DOHH2 (cell line): ENCODE results near the gene LSAMP.

Source experiments
- H3F3A ChIP-seq: fragments of 200-600 bp; sonication (generic), shearing (Covaris generic); 2 replicates; pipeline ENCODE4 v1.6.0; 2016; ENCODE audit warnings: antibody characterized with exemption, mild to moderate bottlenecking; ENCODE audit not compliant: control insufficient read depth, insufficient read depth
- H3K27ac ChIP-seq: fragments of 200-600 bp; sonication (generic); 2 replicates; pipeline ENCODE4 v1.5.1; 2014; ENCODE audit warnings: low read depth, mild to moderate bottlenecking, low read length, moderate library complexity
- H3K27me3 ChIP-seq: fragments of 200-600 bp; sonication (generic); 2 replicates; pipeline ENCODE4 v1.6.1; 2014; ENCODE audit warnings: mild to moderate bottlenecking, low read length, mixed read lengths; ENCODE audit not compliant: control insufficient read depth
- H3K36me3 ChIP-seq: fragments of 200-600 bp; sonication (generic); 2 replicates; pipeline ENCODE4 v1.6.1; 2014; ENCODE audit warnings: mild to moderate bottlenecking, low read length, moderate library complexity, mixed read lengths; ENCODE audit not compliant: control insufficient read depth
- H3K4me1 ChIP-seq: fragments of 200-600 bp; sonication (generic); 2 replicates; pipeline ENCODE4 v1.6.1; 2014; ENCODE audit warnings: mild to moderate bottlenecking, low read length, mixed read lengths; ENCODE audit not compliant: control insufficient read depth
- H3K4me2 ChIP-seq: fragments of 200-600 bp; sonication (generic); 2 replicates; pipeline ENCODE4 v1.6.0; 2014; ENCODE audit warnings: mild to moderate bottlenecking, low read length, moderate library complexity
- H3K4me3 ChIP-seq: fragments of 200-600 bp; sonication (generic); 2 replicates; pipeline ENCODE4 v1.5.1; 2014; ENCODE audit warnings: mild to moderate bottlenecking, low read length, mixed read lengths
- H3K79me2 ChIP-seq: fragments of 200-600 bp; sonication (generic); 2 replicates; pipeline ENCODE4 v1.6.1; 2014; ENCODE audit warnings: mild to moderate bottlenecking, low read length, mixed read lengths; ENCODE audit not compliant: control insufficient read depth
- H3K9me2 ChIP-seq: fragments of 200-600 bp; sonication (generic); replicated peaks from 2 replicates; pipeline ENCODE4 v1.6.1; 2014; ENCODE audit warnings: mild to moderate bottlenecking, low read length, mixed read lengths; ENCODE audit not compliant: control insufficient read depth
- H3K9me3 ChIP-seq: fragments of 200-600 bp; sonication (generic); 2 replicates; pipeline ENCODE4 v1.6.1; 2014; ENCODE audit warnings: antibody characterized with exemption, low read length, mixed read lengths; ENCODE audit not compliant: control insufficient read depth, insufficient read depth
- H4K20me1 ChIP-seq: fragments of 200-600 bp; sonication (generic); 2 replicates; pipeline ENCODE4 v1.6.0; 2014; ENCODE audit warnings: low read depth, mild to moderate bottlenecking, antibody characterized with exemption, low read length, moderate library complexity; ENCODE audit not compliant: control insufficient read depth, insufficient read depth
- EZH2phosphoT487 ChIP-seq: fragments of 200-600 bp; sonication (generic); IDR thresholded peaks from 2 replicates; pipeline ENCODE4 v1.6.1; 2017; ENCODE audit warnings: borderline replicate concordance, mild to moderate bottlenecking, antibody characterized with exemption, low read length, moderate library complexity, mixed read lengths
- TF ChIP-seq, protein P1 (sequence below): fragments of 200-600 bp; sonication (generic); IDR thresholded peaks from one replicate; pipeline ENCODE4 v1.5.1; 2014; ENCODE audit warnings: antibody characterized with exemption, mild to moderate bottlenecking, low read depth, low read length; ENCODE audit not compliant: poor library complexity, severe bottlenecking

LSAMP gene

DNA sequence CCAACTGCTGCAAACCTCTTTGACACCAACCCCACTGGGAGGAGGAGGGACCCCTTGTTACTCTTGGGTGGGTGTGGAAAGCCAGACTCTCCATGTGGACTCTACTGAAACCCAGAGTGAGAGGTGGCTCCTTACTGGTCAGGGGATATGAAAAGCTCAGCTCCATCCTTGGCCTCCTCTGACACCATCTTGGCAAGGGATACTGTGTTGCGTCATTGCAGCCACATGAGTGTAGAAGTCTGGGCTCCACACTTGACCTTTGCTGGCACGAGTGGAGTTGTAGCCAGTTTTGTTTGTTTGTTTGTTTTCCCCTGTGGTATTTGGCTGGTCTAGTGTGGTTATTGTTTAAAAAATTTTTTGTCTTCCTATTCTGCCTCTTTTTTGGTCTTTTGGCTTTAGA, 532.9 kb downstream of the LSAMP start:
- Histone ChIP-seq H3K4me1 (no peaks in the 10 kb centered on the region), H3K9me2 (no peaks in the 10 kb centered on the region), H3K4me3 (no peak overlapping the region), H3K27me3 (no peaks in the 10 kb centered on the region), H3F3A (no peaks in the 10 kb centered on the region), H3K4me2 (no peak overlapping the region), H4K20me1 (no peaks in the 10 kb centered on the region), H3K27ac (no peak overlapping the region), H3K9me3 (no peaks in the 10 kb centered on the region), H3K79me2 (no peaks in the 10 kb centered on the region), H3K36me3 (no peaks in the 10 kb centered on the region)
- TF ChIP-seq, protein P1, sequence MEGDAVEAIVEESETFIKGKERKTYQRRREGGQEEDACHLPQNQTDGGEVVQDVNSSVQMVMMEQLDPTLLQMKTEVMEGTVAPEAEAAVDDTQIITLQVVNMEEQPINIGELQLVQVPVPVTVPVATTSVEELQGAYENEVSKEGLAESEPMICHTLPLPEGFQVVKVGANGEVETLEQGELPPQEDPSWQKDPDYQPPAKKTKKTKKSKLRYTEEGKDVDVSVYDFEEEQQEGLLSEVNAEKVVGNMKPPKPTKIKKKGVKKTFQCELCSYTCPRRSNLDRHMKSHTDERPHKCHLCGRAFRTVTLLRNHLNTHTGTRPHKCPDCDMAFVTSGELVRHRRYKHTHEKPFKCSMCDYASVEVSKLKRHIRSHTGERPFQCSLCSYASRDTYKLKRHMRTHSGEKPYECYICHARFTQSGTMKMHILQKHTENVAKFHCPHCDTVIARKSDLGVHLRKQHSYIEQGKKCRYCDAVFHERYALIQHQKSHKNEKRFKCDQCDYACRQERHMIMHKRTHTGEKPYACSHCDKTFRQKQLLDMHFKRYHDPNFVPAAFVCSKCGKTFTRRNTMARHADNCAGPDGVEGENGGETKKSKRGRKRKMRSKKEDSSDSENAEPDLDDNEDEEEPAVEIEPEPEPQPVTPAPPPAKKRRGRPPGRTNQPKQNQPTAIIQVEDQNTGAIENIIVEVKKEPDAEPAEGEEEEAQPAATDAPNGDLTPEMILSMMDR, result no peak
- TF ChIP-seq EZH2phosphoT487, result no peak

- Histone ChIP-seq H3K9me2 (no peaks in the 10 kb centered on the region; the same call in 1 of the 2 replicates), H4K20me1 (no peaks in the 10 kb centered on the region), H3F3A (no peaks in the 10 kb centered on the region), H3K36me3 (no peaks in the 10 kb centered on the region), H3K27me3 (peaks cover 2% of the 10 kb centered on the region; the same call in 1 of the 2 replicates), H3K9me3 (no peaks in the 10 kb centered on the region), H3K4me1 (no peaks in the 10 kb centered on the region), H3K4me2 (no peak overlapping the region), H3K79me2 (no peaks in the 10 kb centered on the region), H3K27ac (no peak overlapping the region), H3K4me3 (no peak overlapping the region)
- TF ChIP-seq, protein P1, result no peak
- no peak for TF ChIP-seq EZH2phosphoT487
Measured at GRCh38 chr3:115905871-115906270, 539.4 kb downstream of the LSAMP start.

DNA sequence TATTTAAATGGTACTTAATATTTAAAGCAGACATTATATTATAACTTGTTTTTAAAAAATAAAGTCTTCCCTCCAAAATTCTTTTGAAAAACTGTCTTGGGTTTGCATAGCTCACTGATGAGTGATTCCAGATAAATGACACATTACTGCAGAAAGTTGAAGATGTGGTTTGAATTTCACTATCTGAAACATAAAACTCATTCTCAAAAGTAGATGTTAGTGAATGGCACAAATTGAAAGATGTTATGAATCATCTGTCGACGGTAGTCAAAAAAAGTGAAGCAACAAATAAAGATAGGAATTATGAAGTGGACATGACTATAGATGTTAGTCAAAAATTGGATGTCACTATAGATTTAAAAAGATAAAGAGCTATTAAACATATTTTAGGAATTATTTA, 541.4 kb downstream of the LSAMP start:
- H3K79me2 ChIP-seq, result no peaks in the 10 kb centered on the region
- H4K20me1 ChIP-seq, result no peaks in the 10 kb centered on the region
- no peak overlapping the region for H3K27ac ChIP-seq
- no peak overlapping the region for H3K4me2 ChIP-seq
- H3F3A ChIP-seq, result no peaks in the 10 kb centered on the region
- H3K9me2 ChIP-seq, result no peaks in the 10 kb centered on the region; the same call in 1 of the 2 replicates
- H3K9me3 ChIP-seq, result no peaks in the 10 kb centered on the region
- no peaks in the 10 kb centered on the region for H3K4me1 ChIP-seq
- no peak overlapping the region for H3K4me3 ChIP-seq
- H3K27me3 ChIP-seq, result peaks cover 2% of the 10 kb centered on the region; the same call in 1 of the 2 replicates
- no peak for TF ChIP-seq EZH2phosphoT487
- TF ChIP-seq, protein P1, result no peak
- no peaks in the 10 kb centered on the region for H3K36me3 ChIP-seq

GRCh38 chr3:115901008-115901407, 544.3 kb downstream of the LSAMP start:
- no peaks in the 10 kb centered on the region for H3K9me3 ChIP-seq
- no peaks in the 10 kb centered on the region for H4K20me1 ChIP-seq
- no peaks in the 10 kb centered on the region for H3K4me1 ChIP-seq
- H3K9me2 ChIP-seq, result no peaks in the 10 kb centered on the region; the same call in 1 of the 2 replicates
- no peaks in the 10 kb centered on the region for H3F3A ChIP-seq
- no peak for TF ChIP-seq EZH2phosphoT487
- TF ChIP-seq, protein P1, result no peak
- H3K79me2 ChIP-seq, result no peaks in the 10 kb centered on the region
- no peak overlapping the region for H3K4me2 ChIP-seq
- no peak overlapping the region for H3K27ac ChIP-seq
- peaks cover 2% of the 10 kb centered on the region; the same call in 1 of the 2 replicates for H3K27me3 ChIP-seq
- no peaks in the 10 kb centered on the region for H3K36me3 ChIP-seq
- no peak overlapping the region for H3K4me3 ChIP-seq
